HEK293T (cell line): ENCODE results near the gene ZBBX.
A peak's percentile ranks its signal among the peaks of the same experiment; 100 is the strongest.
"Not testable (repeated sequence)": the region's sequence is repeated elsewhere in the genome, so short reads cannot be mapped to it uniquely, and the experiment has no call there.

Experiments used
- CTCF ChIA-PET: fragments of 350-600 bp; formaldehyde crosslinking; extraction: SDS; loops from one replicate; lab custom pipeline; 2021; ENCODE audit warnings: antibody characterized with exemption, inconsistent platforms; lab: Yijun Ruan, JAX
- POLR2A ChIA-PET: fragments of 350-600 bp; formaldehyde crosslinking; extraction: SDS; loops from one replicate; lab custom pipeline; 2020; ENCODE audit warnings: antibody characterized with exemption, inconsistent platforms; lab: Yijun Ruan, JAX
- DNase-seq: peaks from one replicate; pipeline ENCODE4 v3.0.0; 2012; ENCODE audit warnings: mixed read lengths; ENCODE audit errors: extremely low spot score
- ARNT ChIP-seq: fragments of 450-650 bp; IDR thresholded peaks from 2 replicates; pipeline ENCODE4 v1.6.1; 2017; ENCODE audit warnings: mild to moderate bottlenecking
- BHLHE40 ChIP-seq: fragments of 450-650 bp; IDR thresholded peaks from 2 replicates; pipeline ENCODE4 v1.6.1; 2016; ENCODE audit warnings: mild to moderate bottlenecking, moderate library complexity, borderline replicate concordance
- CTBP1 ChIP-seq: fragments of 450-650 bp; IDR thresholded peaks from 2 replicates; pipeline ENCODE4 v1.6.1; 2016; ENCODE audit warnings: borderline replicate concordance
- ELF4 ChIP-seq: fragments of 450-650 bp; IDR thresholded peaks from 2 replicates; pipeline ENCODE4 v1.6.1; 2017; ENCODE audit warnings: antibody characterized with exemption
- FOXA1 ChIP-seq: fragments of 450-650 bp; IDR thresholded peaks from 2 replicates; pipeline ENCODE4 v1.6.1; 2016; ENCODE audit warnings: mild to moderate bottlenecking
- FOXK2 ChIP-seq: fragments of 450-650 bp; IDR thresholded peaks from 2 replicates; pipeline ENCODE4 v1.6.1; 2016; ENCODE audit warnings: mild to moderate bottlenecking
- FOXM1 ChIP-seq: fragments of 450-650 bp; IDR thresholded peaks from 2 replicates; pipeline ENCODE4 v1.6.1; 2017; ENCODE audit warnings: mild to moderate bottlenecking, borderline replicate concordance
- HDGF ChIP-seq: fragments of 450-650 bp; IDR thresholded peaks from 2 replicates; pipeline ENCODE4 v1.6.1; 2017; ENCODE audit warnings: antibody characterized with exemption, borderline replicate concordance
- L3MBTL2 ChIP-seq: fragments of 450-650 bp; conservative IDR thresholded peaks from 2 replicates; pipeline ENCODE4 v1.6.1; 2016; ENCODE audit warnings: mild to moderate bottlenecking
- LEF1 ChIP-seq: fragments of 450-650 bp; IDR thresholded peaks from 2 replicates; pipeline ENCODE4 v1.6.1; 2017; ENCODE audit warnings: mild to moderate bottlenecking, borderline replicate concordance
- NFRKB ChIP-seq: fragments of 450-650 bp; IDR thresholded peaks from 2 replicates; pipeline ENCODE4 v1.6.1; 2016; ENCODE audit warnings: mild to moderate bottlenecking, moderate library complexity
- SP1 ChIP-seq: fragments of 450-650 bp; IDR thresholded peaks from 2 replicates; pipeline ENCODE4 v1.6.1; 2017
- SUZ12 ChIP-seq: fragments of 450-650 bp; IDR thresholded peaks from 2 replicates; pipeline ENCODE4 v1.6.1; 2016; ENCODE audit warnings: mild to moderate bottlenecking
- TARDBP ChIP-seq: fragments of 450-650 bp; IDR thresholded peaks from 2 replicates; pipeline ENCODE4 v1.6.1; 2016
- ZNF384 ChIP-seq: fragments of 450-650 bp; IDR thresholded peaks from 2 replicates; pipeline ENCODE4 v1.6.1; 2016
- TF ChIP-seq, protein P1 (sequence below): fragments of 450-650 bp; IDR thresholded peaks from 2 replicates; pipeline ENCODE4 v1.6.1; 2016

The ZBBX gene, protein sequence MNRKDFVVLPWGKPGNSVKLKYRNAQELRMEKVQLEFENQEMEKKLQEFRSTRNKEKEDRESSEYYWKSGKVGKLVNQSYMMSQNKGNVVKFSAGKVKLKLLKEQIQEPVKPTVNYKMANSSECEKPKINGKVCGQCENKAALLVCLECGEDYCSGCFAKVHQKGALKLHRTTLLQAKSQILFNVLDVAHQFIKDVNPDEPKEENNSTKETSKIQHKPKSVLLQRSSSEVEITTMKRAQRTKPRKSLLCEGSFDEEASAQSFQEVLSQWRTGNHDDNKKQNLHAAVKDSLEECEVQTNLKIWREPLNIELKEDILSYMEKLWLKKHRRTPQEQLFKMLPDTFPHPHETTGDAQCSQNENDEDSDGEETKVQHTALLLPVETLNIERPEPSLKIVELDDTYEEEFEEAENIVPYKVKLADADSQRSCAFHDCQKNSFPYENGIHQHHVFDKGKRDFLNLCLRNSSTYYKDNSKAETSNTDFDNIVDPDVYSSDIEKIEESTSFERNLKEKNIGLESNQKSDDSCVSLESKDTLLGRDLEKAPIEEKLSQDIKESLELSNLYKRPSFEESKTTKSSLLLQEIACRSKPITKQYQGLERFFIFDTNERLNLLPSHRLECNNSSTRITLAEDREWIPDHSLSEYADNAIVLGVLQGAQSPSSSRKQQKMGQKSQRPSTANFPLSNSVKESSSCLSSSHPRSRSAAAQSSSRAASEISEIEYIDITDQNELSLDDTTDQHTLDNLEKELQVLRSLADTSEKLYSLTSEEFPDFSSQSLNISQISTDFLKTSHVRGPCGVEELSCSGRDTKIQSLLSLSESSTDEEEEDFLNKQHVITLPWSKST

DNA sequence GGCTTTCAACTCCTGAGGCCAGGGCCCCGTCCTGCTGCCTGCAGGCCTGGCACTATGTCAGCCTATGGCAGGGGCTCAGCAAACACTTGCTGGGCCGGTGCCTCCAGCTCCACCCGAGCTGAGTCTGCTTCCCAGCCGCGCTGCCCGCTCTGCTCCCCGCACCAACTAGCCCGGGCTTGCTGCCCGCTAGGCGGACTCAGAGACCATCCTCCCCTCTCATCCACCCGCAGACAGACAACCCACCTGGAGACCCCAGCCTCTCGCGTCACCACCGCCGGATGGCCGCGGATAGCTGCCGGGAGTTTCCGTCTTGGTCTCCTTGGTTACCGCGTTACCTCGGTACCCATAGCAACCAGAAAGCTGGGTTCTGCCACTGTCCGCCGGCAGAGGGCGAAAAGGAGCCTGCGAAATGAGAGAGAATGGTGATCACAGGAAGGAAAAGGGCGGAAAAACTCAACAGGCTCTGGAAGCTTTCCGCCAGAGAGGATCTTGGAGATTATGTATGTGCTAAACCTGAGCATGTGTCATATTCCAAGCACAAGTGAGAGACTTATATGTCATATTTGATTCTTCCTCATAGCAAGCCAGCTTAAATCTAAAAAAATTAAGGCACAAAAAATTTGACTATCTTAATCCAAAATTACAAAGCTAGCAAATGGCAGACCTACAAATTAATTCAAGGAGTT is at the start of gene ZBBX:
Gene ZBBX (minus strand): TSS at position 294 of the 686 bp plus-strand sequence. CDS start 7,396 bp downstream, outside the sequence.
- peak; percentile 83 for DNase-seq
- no peak for TF ChIP-seq NFRKB
- TF ChIP-seq L3MBTL2 = peak; percentile 64
- ChIA-PET CTCF (interaction anchor here (0.7 to 1.3 kb wide), 2 partner anchors 46 to 502 kb away, joined by 5 read pairs; no protein-coding TSS in a partner anchor), POLR2A (no interaction called here)

DNA sequence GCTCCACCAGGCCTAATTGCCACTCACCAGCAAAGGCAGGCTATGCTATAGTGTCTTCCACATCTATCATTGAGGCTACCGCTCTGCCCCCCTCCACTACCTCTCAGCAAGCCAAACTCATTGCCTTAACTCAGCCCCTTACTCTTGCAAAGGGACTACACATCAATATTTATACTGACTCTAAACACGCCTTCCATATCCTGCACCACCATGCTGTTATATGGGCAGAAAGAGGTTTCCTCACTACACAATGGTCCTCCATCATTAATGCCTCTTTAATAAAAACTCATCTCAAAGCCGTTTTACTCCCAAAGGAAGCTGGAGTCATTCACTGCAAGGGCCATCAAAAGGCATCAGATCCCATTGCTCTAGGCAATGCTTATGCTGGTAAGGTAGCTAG is 46.9 kb upstream of the ZBBX start:
- POLR2A ChIA-PET, DNase-seq, CTCF ChIA-PET: not testable (repeated sequence)

DNA sequence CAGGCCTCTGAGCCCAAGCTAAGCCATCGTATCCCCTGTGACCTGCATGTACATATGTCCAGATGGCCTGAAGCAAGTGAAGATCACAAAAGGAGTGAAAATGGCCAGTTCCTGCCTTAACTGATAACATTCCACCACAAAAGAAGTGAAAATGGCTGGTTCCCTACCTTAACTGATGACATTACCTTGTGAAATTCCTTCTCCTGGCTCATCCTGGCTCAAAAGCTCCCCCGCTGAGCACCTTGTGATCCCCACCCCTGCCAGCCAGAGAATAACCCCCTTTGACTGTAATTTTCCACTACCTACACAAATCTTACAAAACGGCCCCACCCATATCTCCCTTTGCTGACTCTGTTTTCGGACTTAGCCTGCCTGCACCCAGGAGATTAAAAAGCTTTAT is 42.3 kb upstream of the ZBBX start:
- CTCF ChIA-PET, DNase-seq, POLR2A ChIA-PET: not testable (repeated sequence)

DNA sequence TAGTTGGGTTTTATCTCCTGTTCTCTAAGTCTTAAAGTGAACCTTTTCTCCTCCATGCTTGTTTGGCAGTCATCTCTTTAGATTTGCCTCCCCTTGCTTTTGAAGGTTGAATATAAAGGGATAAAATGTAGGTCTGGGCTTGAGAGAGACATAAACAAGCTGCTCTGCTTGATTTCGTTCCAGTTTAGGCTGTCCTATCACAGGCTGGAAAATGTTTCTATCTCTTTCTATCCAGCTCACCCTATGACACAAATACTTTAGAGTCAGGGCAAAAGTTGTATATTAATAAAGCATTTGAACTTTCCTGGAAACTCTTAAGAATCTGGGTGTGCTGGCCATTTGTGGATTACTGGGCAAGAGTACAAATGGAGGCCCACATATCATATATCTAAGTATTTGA is 29.5 kb upstream of the ZBBX start:
- ChIA-PET CTCF (interaction anchor here (1.2 kb wide), 1 partner anchor 275 kb away, joined by 5 read pairs; no protein-coding TSS in a partner anchor), POLR2A (no interaction called here)
- DNase-seq = no peak
- no peak for TF ChIP-seq SP1
- no peak for TF ChIP-seq FOXA1

DNA sequence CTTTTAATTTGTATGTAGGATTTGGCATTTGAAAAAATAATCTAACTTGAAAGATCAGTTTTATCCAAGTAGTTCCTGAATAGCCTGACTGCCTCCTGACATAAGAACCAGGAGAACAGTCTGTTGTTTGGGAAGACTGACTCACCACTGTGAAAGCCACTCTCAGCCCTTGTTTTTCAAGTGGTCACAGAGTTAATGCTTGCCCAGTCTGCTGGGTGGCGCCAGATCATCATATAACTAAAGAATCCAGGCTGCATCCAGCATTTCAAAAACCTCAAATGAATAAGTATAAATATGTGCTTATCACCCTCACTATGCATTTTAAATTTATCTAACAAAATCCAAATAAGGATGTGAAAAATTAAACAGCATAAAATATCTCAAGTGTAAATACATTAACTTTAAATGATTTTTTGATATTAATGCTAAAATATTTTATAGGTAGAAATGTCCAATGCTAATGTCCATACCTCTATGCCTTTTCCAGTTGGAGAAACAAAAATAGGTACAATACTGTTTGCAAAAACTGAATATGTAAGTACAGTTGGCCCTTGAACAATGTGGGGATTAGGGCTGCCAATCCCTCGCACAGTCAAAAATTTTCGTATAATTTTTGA is 26.9 kb upstream of the ZBBX start:
- TF ChIP-seq SUZ12 = no peak
- no peak for TF ChIP-seq FOXA1
- TF ChIP-seq ZNF384 = no peak
- TF ChIP-seq FOXK2 = no peak
- TF ChIP-seq TARDBP = no peak
- no peak for TF ChIP-seq ELF4
- no peak for TF ChIP-seq L3MBTL2
- POLR2A ChIA-PET = no interaction called here
- CTCF ChIA-PET = no interaction called here
- DNase-seq = peak; percentile 59

DNA sequence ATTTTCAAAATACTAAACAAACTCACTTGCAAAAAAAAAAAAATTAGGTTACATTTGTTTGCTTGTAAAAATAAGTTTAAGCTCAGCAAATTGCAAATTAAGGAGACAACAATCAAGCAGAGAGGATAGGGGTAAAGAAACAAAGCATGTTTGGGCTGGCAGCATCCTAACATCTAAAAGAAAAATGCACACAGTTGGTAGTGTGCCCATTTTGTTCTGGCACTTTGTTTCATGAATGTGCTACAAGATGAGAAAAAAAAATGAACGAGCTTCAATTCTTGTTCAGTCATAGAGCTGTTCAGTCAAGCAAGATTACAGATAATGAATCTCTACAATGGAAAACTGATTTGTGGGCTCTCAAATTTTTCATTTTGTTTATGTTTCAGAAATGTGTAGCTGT is 17.7 kb upstream of the ZBBX start:
- POLR2A ChIA-PET = no interaction called here

DNA sequence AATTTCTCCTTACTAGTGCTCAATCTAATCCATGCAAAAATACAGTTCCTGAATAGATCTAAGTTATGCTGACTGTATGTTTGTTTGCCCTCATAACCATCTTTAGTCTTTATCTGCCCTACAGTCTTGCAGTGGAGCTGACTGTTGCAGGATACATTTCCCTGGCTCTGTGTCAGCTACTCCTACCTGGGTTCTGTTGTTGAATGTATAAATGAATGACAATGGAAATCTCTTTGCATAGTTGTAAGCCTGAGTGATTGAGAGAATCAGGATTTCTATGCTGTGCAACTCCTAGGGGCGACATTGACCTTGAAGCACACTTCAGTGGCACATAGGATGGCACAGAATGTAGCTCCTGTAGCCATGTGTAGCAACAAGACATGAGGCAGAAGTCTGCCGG is 16.0 kb upstream of the ZBBX start:
- no peak for DNase-seq
- POLR2A ChIA-PET = no interaction called here
- CTCF ChIA-PET = interaction anchor here (0.6 kb wide), 1 partner anchor 513 kb away, joined by 3 read pairs; no protein-coding TSS in a partner anchor
- no peak for TF ChIP-seq SP1
- no peak for TF ChIP-seq BHLHE40

More for the DNA sequence above, 17.7 kb upstream of the ZBBX start:
- TF ChIP-seq SUZ12 (no peak), NFRKB (no peak), TARDBP (no peak), LEF1 (no peak), FOXA1 (no peak), FOXM1 (no peak), ARNT (no peak), ZNF384 (no peak), L3MBTL2 (no peak), CTBP1 (no peak), BHLHE40 (no peak), SP1 (no peak), ELF4 (no peak)
- DNase-seq = no peak
- CTCF ChIA-PET = no interaction called here

DNA sequence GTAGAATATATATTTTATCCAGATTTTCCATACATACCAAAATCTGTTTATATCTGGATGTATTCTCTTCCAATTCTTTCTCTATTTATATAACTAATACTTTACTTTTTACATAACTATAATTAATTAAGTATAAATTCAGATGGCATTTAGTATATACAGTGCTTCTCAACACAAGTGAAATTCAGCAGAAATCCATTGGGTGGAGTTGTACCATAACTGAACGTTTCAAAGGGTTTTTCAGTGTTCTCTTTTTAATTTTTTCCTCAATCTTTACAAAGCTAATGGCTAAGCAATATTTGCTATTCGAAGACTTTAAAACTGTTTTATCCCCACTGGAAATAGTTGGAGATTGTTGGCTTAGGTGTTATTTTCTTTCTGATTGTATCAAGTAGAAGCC is 13.9 kb upstream of the ZBBX start:
- POLR2A ChIA-PET = no interaction called here
- TF ChIP-seq CTBP1 (no peak), ELF4 (no peak), ZNF384 (no peak), BHLHE40 (no peak), SUZ12 (no peak), TARDBP (no peak), ARNT (no peak), SP1 (no peak), FOXK2 (no peak), FOXA1 (no peak), HDGF (no peak), LEF1 (no peak)
- TF ChIP-seq, protein P1, sequence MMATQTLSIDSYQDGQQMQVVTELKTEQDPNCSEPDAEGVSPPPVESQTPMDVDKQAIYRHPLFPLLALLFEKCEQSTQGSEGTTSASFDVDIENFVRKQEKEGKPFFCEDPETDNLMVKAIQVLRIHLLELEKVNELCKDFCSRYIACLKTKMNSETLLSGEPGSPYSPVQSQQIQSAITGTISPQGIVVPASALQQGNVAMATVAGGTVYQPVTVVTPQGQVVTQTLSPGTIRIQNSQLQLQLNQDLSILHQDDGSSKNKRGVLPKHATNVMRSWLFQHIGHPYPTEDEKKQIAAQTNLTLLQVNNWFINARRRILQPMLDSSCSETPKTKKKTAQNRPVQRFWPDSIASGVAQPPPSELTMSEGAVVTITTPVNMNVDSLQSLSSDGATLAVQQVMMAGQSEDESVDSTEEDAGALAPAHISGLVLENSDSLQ = no peak
- no peak for DNase-seq
- CTCF ChIA-PET = interaction anchor here (0.6 kb wide), 1 partner anchor 43 kb away, joined by 3 read pairs; no protein-coding TSS in a partner anchor
